NB4 (cell line): ENCODE results near the gene DBP.

Experiments
- MYC ChIP-seq: IDR thresholded peaks from 2 replicates; pipeline ENCODE4 v1.6.1; 2011; ENCODE audit warnings: low read depth, low read length
- POLR2A ChIP-seq: IDR thresholded peaks from 2 replicates; pipeline ENCODE4 v1.6.1; 2011; ENCODE audit warnings: mild to moderate bottlenecking; ENCODE audit not compliant: insufficient read length; ENCODE audit errors: extremely low read depth
- TF ChIP-seq, protein P1 (sequence below): IDR thresholded peaks from one replicate; pipeline ENCODE4 v1.5.1; 2012; ENCODE audit warnings: low read depth, low read length
- TF ChIP-seq, protein P2 (sequence below): IDR thresholded peaks from 2 replicates; pipeline ENCODE4 v1.6.1; 2011; ENCODE audit warnings: low read depth, low read length

DNA sequence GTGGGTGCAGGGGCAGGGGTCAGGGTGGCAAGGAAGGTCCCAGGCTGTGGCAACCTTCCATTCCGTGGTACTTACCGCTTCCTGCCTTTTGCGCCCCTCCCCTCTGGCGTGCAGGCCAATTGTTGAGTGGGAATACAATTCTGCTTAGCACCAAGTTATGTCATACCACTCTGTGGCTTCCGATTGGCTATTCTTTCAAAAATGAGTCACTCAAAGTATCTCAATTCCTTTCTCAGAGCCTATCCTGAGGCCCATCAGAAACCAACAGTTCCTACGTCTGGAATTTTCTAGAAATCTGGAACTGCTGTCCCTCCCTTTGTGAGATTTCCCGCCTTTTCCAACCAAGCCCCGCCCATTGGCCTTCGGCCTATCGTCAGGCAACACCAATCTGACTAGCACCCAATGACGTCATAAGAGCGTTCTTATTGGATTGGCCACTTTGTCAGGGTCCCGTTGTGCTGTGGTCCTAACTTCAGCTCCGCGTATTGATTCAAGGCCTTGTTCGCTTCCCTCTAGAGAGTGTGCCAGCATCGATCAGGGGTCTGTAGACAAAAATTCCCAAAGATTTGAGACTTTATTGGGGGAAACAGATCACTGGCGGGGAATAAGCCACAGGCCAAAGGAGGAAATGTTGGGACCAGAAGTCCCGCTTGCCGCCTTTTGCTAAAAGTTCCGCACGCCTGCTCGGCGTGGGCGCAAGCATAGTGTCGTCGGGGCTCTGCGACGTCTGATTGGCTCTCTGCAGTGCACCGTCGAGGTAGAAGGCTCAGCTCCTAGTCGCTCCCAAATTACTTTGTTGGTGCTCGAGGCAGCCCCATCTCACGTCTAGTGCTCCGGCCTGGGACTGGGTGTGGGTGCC, 23.9 kb upstream of the DBP start:
- TF ChIP-seq, protein P1, sequence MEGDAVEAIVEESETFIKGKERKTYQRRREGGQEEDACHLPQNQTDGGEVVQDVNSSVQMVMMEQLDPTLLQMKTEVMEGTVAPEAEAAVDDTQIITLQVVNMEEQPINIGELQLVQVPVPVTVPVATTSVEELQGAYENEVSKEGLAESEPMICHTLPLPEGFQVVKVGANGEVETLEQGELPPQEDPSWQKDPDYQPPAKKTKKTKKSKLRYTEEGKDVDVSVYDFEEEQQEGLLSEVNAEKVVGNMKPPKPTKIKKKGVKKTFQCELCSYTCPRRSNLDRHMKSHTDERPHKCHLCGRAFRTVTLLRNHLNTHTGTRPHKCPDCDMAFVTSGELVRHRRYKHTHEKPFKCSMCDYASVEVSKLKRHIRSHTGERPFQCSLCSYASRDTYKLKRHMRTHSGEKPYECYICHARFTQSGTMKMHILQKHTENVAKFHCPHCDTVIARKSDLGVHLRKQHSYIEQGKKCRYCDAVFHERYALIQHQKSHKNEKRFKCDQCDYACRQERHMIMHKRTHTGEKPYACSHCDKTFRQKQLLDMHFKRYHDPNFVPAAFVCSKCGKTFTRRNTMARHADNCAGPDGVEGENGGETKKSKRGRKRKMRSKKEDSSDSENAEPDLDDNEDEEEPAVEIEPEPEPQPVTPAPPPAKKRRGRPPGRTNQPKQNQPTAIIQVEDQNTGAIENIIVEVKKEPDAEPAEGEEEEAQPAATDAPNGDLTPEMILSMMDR, result no peak
- TF ChIP-seq, protein P2, sequence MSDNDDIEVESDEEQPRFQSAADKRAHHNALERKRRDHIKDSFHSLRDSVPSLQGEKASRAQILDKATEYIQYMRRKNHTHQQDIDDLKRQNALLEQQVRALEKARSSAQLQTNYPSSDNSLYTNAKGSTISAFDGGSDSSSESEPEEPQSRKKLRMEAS, result no peak
- TF ChIP-seq POLR2A (no peak), MYC (no peak)
